Astrocyte (in vitro differentiated cells and primary cell): Measurements from ENCODE around the gene PLEKHG7. TPM values are rescaled to one million over a fixed set of nuclear protein-coding genes. Genes with fewer than 3 reads are reported as not detected.
A peak's percentile ranks its signal among the peaks of the same experiment; 100 is the strongest.
"Not testable (repeated sequence)": the region's sequence is repeated elsewhere in the genome, so short reads cannot be mapped to it uniquely, and the experiment has no call there.

Experiments
- DNase-seq: peaks from one replicate; pipeline ENCODE4 v3.0.0-alpha.2; 2010; ENCODE audit warnings: low read depth
- FAIRE-seq: peaks from 2 replicates; lab custom pipeline; 2011; peaks lifted over from hg19 to GRCh38; lab: Jason Lieb, UNC
- H2AFZ ChIP-seq: 2 replicates; pipeline ENCODE4 v1.6.0; 2012; ENCODE audit warnings: low read depth, low read length, inconsistent platforms
- H3K27ac ChIP-seq: 2 replicates; pipeline ENCODE4 v1.5.1; 2011; ENCODE audit warnings: low read depth, low read length, inconsistent platforms
- H3K27me3 ChIP-seq: 2 replicates; pipeline ENCODE4 v1.6.0; 2011; ENCODE audit warnings: low read length, inconsistent platforms; ENCODE audit not compliant: insufficient read depth
- H3K36me3 ChIP-seq: 2 replicates; pipeline ENCODE4 v1.5.1; 2011; ENCODE audit warnings: low read length, inconsistent platforms; ENCODE audit not compliant: insufficient read depth
- H3K4me1 ChIP-seq: 2 replicates; pipeline ENCODE4 v1.5.1; 2011; ENCODE audit warnings: low read length, inconsistent platforms; ENCODE audit not compliant: insufficient read depth
- H3K4me2 ChIP-seq: 2 replicates; pipeline ENCODE4 v1.6.0; 2012; ENCODE audit warnings: low read length, inconsistent platforms
- H3K4me3 ChIP-seq: 2 replicates; pipeline ENCODE4 v1.5.1; 2011; ENCODE audit warnings: low read depth, mild to moderate bottlenecking, low read length, inconsistent platforms; ENCODE audit not compliant: insufficient read depth
- H3K79me2 ChIP-seq: 2 replicates; pipeline ENCODE4 v1.6.0; 2012; ENCODE audit warnings: mild to moderate bottlenecking, low read length, inconsistent platforms; ENCODE audit not compliant: insufficient read depth
- H3K9ac ChIP-seq: 2 replicates; pipeline ENCODE4 v1.6.0; 2012; ENCODE audit warnings: mild to moderate bottlenecking, low read length, inconsistent platforms
- H3K9me3 ChIP-seq: 2 replicates; pipeline ENCODE4 v1.5.1; 2012; ENCODE audit warnings: low read depth, mild to moderate bottlenecking, low read length, inconsistent platforms; ENCODE audit not compliant: insufficient read depth
- H4K20me1 ChIP-seq: 2 replicates; pipeline ENCODE4 v1.6.0; 2012; ENCODE audit warnings: low read length, inconsistent platforms; ENCODE audit not compliant: insufficient read depth
- H3K27ac Mint-ChIP-seq: one replicate; pipeline ENCODE4 v1.8.0; 2021; ENCODE audit warnings: mild to moderate bottlenecking, mixed read lengths; ENCODE audit not compliant: unreplicated experiment
- H3K27me3 Mint-ChIP-seq: one replicate; pipeline ENCODE4 v1.8.0; 2021; ENCODE audit warnings: low read depth, mixed read lengths; ENCODE audit not compliant: unreplicated experiment
- H3K36me3 Mint-ChIP-seq: one replicate; pipeline ENCODE4 v1.8.0; 2021; ENCODE audit warnings: low read depth, mixed read lengths; ENCODE audit not compliant: unreplicated experiment
- H3K4me1 Mint-ChIP-seq: one replicate; pipeline ENCODE4 v1.8.0; 2021; ENCODE audit warnings: low read depth, mixed read lengths; ENCODE audit not compliant: unreplicated experiment
- H3K4me3 Mint-ChIP-seq: one replicate; pipeline ENCODE4 v1.8.0; 2021; ENCODE audit warnings: mild to moderate bottlenecking, moderate library complexity, mixed read lengths; ENCODE audit not compliant: unreplicated experiment
- H3K9me3 Mint-ChIP-seq: one replicate; pipeline ENCODE4 v1.8.0; 2021; ENCODE audit warnings: mild to moderate bottlenecking, mixed read lengths; ENCODE audit not compliant: unreplicated experiment
- EZH2 ChIP-seq: IDR thresholded peaks from 2 replicates; pipeline ENCODE4 v1.6.1; 2012; ENCODE audit warnings: mild to moderate bottlenecking, low read length, inconsistent platforms; ENCODE audit not compliant: insufficient read depth
- total RNA-seq: library from RNA; stranded (reverse); gene quantifications from 2 replicates; pipeline ENCODE4 v1.2.1, GENCODE V29; 2021
- TF ChIP-seq, protein P1 (sequence below): IDR thresholded peaks from 2 replicates; pipeline ENCODE4 v1.5.1; 2011; ENCODE audit warnings: low read depth, mild to moderate bottlenecking, inconsistent platforms, low read length, moderate library complexity; ENCODE audit not compliant: insufficient read depth

PLEKHG7 gene
- total RNA-seq, 1 donor from 2014 or later = 0.68 TPM

DNA sequence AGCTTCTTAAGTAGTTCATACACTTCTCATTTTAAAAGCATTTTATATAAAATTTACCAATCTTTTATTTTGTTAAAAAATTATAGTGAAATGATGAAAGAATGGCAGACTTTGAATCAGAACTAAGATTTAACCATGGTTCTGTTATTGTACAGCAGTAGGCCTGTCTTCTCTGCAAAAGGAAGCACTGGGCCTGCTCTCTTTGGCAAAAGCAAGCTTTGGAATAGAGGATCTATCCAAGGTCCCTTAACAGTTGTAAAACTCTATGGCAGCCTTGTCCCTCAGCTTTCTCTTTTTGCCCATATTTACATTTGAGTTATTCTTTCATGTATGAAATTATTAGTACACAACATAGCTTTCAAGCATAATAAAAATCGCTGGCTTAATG lies 82.8 kb downstream of the PLEKHG7 start:
- Mint-ChIP-seq H3K4me3 (no peak overlapping the region), H3K9me3 (peaks cover 3% of the 10 kb centered on the region), H3K4me1 (peaks cover 24% of the 10 kb centered on the region), H3K27ac (peak overlapping the region; percentile 4), H3K27me3 (no peaks in the 10 kb centered on the region), H3K36me3 (peaks cover 11% of the 10 kb centered on the region)
- no peak for DNase-seq
- Histone ChIP-seq H3K27me3 (no peaks in the 10 kb centered on the region), H3K9me3 (no peaks in the 10 kb centered on the region), H3K9ac (no peak overlapping the region), H4K20me1 (no peaks in the 10 kb centered on the region), H3K4me2 (no peak overlapping the region), H3K79me2 (no peaks in the 10 kb centered on the region), H3K4me3 (no peak overlapping the region), H3K4me1 (peaks cover 3% of the 10 kb centered on the region), H3K27ac (no peak overlapping the region), H3K36me3 (peaks cover 12% of the 10 kb centered on the region), H2AFZ (no peak overlapping the region)
- no peak for FAIRE-seq
- TF ChIP-seq, protein P1, sequence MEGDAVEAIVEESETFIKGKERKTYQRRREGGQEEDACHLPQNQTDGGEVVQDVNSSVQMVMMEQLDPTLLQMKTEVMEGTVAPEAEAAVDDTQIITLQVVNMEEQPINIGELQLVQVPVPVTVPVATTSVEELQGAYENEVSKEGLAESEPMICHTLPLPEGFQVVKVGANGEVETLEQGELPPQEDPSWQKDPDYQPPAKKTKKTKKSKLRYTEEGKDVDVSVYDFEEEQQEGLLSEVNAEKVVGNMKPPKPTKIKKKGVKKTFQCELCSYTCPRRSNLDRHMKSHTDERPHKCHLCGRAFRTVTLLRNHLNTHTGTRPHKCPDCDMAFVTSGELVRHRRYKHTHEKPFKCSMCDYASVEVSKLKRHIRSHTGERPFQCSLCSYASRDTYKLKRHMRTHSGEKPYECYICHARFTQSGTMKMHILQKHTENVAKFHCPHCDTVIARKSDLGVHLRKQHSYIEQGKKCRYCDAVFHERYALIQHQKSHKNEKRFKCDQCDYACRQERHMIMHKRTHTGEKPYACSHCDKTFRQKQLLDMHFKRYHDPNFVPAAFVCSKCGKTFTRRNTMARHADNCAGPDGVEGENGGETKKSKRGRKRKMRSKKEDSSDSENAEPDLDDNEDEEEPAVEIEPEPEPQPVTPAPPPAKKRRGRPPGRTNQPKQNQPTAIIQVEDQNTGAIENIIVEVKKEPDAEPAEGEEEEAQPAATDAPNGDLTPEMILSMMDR = no peak
- no peak for TF ChIP-seq EZH2

DNA sequence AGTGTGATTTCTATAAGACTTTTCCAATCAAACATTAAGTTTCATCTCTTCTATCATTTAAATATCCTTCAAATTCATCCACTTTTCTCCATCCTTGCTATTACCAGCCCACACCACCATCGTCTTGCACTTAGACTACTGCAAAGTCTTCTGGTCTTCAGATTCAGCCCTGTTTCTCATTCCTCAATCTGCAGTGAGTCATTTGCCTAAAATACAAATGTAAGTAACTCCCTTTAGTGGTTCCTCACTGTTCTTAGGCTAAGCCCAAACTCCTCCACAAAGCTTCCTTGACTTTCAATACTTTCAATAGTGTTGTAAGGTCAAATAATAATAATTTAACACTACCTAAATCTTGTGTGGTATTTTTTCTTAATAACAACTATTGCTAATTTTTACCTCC lies 83.3 kb downstream of the PLEKHG7 start:
- no peaks in the 10 kb centered on the region for H3K9me3 ChIP-seq
- no peak overlapping the region for H3K4me2 ChIP-seq
- no peaks in the 10 kb centered on the region for H4K20me1 ChIP-seq
- no peak overlapping the region for H3K27ac ChIP-seq
- peak; percentile 56 for DNase-seq
- no peak overlapping the region for H3K9ac ChIP-seq
- no peak for TF ChIP-seq EZH2
- TF ChIP-seq, protein P1 = no peak
- Mint-ChIP-seq H3K27ac (peak overlapping the region; percentile 4), H3K4me1 (peaks cover 24% of the 10 kb centered on the region), H3K9me3 (peaks cover 5% of the 10 kb centered on the region), H3K4me3 (no peak overlapping the region), H3K36me3 (peaks cover 14% of the 10 kb centered on the region), H3K27me3 (no peaks in the 10 kb centered on the region)
- H3K27me3 ChIP-seq = no peaks in the 10 kb centered on the region
- no peak overlapping the region for H3K4me3 ChIP-seq
- H3K36me3 ChIP-seq = peaks cover 12% of the 10 kb centered on the region
- FAIRE-seq = peak; percentile 52
- no peaks in the 10 kb centered on the region for H3K79me2 ChIP-seq
- H2AFZ ChIP-seq = no peak overlapping the region
- peaks cover 3% of the 10 kb centered on the region for H3K4me1 ChIP-seq

DNA sequence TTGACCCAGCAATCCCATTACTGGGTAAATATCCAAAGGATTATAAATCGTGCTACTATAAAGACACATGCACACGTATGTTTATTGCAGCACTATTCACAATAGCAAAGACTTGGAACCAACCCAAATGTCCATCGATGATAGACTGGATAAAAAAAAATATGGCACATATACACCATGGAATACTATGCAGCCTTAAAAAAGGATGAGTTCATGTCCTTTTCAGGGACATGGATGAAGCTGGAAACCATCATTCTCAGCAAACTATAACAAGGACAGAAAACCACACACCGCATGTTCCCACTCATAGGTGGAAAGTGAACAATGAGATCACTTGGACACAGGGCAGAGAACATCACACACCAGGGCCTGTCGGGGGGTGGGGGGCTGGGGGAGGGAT lies 91.6 kb downstream of the PLEKHG7 start:
- not testable (repeated sequence) for H3K4me1 ChIP-seq, H3K4me3 ChIP-seq

More for the DNA sequence above, 91.6 kb downstream of the PLEKHG7 start:
- not testable (repeated sequence) for H4K20me1 ChIP-seq, DNase-seq, H3K27ac ChIP-seq, H3K4me2 ChIP-seq, H3K79me2 ChIP-seq, FAIRE-seq, H3K27ac Mint-ChIP-seq, H3K36me3 ChIP-seq, H3K4me3 Mint-ChIP-seq, H2AFZ ChIP-seq, H3K27me3 ChIP-seq, H3K27me3 Mint-ChIP-seq, H3K4me1 Mint-ChIP-seq, H3K9me3 ChIP-seq, H3K9ac ChIP-seq
- Mint-ChIP-seq H3K36me3 (peaks cover 30% of the 10 kb centered on the region), H3K9me3 (peaks cover 18% of the 10 kb centered on the region)
